GM21619 (cell line): ENCODE measurements around the gene PAPPA.

ENCODE experiments used
- ATAC-seq: cut with Tn5 transposase; IDR thresholded peaks from one replicate; pipeline ENCODE4 v1.9.1; 2021; ENCODE audit not compliant: unreplicated experiment

The PAPPA gene

DNA sequence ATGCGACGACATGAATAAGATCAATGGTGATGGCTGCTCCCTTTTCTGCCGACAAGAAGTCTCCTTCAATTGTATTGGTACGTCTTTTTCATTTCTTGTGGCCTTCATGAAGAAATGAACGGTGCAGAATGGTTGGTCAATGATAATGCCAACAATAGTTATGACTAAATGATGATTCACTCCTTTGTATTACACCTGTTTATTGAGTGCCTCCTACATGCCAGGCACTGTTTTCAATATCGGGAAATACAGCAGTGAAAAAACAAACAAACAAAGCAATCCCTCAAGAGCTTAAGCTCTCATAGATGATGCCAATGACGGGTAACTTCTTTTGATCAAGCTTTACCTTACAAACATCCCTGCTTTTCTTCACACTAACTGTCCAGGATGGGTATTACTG lies 117.7 kb downstream of the PAPPA start:
- no peak for ATAC-seq

GRCh38 chr9:116271991-116272390 lies 118.4 kb downstream of the PAPPA start:
- ATAC-seq, result no peak

DNA sequence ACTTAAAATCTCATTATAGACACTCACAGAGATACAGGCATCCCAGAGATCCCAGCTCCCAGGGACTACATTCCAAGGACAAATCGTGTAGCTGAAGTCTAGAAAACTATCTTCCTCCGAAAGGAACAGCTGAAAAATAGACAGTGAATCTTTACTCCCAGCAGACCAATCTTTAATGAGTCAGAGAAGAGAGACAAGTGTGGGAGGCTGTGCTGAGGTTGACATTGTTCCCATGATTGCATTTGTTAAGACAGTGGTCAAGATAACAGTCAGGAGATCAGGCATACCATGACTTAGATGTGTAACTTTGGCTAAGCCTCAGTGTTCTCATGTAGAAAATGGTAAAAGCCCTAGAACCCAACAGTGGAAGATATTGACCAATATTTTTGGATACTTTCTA lies 120.7 kb downstream of the PAPPA start:
- no peak for ATAC-seq

GRCh38 chr9:116275418-116276195 lies 122.0 kb downstream of the PAPPA start:
- no peak for ATAC-seq

DNA sequence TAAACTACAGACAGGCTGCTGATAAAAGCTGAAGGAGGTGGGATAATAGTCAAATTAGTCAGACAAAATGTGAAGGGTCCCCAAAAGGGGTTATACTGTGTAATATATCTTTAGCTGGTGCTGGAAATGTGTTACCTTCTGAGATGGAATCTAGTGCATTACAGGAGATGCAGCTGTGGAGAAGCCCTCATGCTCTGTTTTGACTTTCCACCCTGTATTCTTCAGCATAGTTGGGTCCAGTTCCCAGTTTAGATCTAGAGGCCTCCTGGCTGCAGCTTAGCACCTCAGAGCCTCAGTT lies 122.6 kb downstream of the PAPPA start:
- no peak for ATAC-seq

DNA sequence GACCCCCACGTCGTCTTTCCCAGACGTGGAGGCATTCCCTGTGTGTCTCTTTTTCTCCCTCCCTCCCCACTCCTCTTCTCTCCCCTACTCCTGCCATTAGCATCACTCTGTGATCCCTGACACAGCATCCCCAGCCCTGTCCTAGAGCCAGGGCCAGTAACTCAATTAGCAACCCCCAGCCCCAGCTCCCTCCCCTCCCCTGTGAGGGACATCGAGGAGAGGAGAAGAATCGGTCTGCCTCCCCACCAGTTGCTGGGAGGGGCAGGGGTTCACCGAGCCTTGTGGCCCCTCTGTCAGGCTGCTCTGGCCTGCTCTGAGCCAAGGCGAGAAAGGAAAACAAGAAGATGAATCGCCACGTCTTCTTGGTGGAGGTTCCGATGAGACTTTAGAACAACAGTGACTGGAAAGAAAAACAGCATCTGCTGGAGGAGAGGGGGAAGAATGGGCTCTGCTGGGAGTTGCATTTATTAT lies 123.1 kb downstream of the PAPPA start:
- no peak for ATAC-seq

DNA sequence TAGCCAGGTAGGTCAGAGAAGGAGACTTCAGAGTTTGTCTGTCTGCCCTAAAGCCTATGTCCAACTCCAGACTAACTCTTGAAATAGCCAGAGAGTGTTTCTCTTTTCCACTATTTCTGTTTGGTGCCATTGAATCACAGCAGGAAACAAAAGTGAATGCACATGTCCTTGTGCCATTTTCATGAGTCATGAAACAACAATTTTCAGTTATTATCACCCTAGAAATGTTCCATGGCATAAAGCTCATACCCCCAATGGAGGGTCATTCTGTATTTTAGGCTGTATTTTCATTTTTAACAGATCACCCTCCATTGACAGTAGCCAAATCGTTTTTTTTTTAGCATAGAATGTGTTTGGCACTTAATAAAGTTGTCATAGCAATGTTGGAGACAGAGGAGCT lies 124.7 kb downstream of the PAPPA start:
- no peak for ATAC-seq

GRCh38 chr9:116279230-116279629 lies 125.6 kb downstream of the PAPPA start:
- ATAC-seq, result no peak

DNA sequence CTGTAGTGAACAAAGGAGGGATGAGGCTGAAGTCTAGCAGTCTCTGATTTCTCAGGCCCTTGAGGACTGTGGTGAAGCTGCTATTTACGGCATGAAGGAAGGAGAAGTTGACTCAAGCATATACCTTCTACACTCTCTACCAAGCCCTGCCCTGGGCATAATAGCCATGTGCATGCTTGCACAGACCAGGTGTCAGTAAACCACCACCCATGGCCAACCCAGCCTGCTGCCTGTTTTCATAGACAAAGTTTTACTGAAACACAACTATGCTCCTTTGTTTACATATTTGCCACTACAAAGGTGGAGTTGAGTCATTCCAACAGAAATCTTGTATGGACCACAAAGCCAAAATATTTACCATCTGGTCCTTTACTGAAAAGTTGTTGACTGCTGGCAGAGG lies 126.9 kb downstream of the PAPPA start:
- ATAC-seq, result no peak

DNA sequence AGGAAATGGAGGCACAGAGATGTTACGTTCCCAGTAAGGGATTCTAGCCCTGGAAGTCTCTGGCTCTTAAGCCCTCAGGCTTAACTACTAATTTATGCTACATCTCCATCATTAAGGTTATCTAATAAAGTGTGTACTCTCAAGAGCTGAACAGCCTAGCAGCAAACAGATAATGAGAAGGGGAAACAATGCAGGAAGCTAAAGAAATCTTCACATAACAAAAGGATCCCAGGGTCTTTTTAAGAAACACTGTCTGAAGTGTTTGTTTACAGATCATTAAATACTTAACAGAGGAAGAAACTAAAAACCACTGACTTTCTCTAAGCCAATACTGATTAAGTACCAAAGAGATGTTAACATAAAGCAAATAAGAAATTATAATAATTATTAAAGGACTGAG lies 129.0 kb downstream of the PAPPA start:
- ATAC-seq, result no peak

DNA sequence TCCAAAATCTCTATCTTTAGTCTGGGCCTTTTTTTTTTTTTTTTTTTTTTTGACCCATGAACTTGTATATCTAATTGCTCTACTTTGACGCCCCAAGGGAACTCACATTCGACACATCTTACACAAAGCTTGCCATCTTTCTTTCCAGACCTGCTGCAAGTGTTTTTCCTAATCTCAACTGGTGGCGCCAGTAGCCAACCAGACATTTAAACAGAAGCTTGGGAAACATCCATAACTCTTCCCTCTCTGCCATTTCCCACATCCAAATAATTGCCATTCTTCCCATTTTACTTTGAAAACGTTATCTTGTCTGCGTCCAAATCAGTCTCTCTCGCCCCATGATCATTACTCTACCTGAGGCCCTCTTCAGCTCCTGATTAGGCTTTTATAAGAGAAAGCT lies 130.9 kb downstream of the PAPPA start:
- ATAC-seq, result no peak

DNA sequence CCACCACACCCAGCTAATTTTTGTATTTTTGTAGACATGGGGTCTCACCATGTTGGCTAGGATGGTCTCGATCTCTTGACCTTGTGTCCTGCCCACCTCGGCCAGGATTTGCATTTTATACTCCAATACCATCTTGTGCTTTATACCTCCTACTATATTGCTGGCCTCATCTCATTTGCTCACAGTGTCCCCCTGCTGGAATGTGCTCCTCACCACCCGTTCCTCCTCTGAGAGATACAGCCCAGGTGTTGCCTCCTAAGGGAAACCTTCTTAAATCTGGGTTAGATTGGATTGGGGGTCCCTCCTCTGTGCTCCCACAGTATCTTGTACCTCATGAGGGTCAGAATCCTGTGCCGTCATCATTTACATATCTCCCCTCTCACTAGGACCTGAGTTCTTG lies 131.7 kb downstream of the PAPPA start:
- no peak for ATAC-seq

- no peak for ATAC-seq
Measured at GRCh38 chr9:116286297-116286696, 132.7 kb downstream of the PAPPA start.

DNA sequence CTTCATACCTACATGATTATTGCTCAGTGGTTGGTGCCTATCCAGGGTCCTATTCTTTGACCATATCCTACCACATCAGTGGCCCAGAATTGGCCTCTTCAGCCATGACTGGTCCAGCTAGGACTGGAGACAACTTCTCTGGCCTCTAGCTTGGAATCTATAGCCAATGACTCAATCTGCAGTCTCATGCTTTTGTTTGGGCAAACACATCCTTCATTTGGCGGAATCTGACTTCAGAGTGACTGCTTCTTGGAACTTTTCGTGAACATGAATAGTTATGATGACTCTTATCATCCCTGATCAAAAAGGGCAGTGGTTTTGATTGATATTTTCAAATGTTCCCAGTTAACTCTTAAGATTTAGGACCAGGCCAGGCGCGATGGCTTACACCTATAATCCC lies 134.1 kb downstream of the PAPPA start:
- no peak for ATAC-seq

- ATAC-seq, result no peak
Measured at GRCh38 chr9:116288658-116289057, 135.1 kb downstream of the PAPPA start.

DNA sequence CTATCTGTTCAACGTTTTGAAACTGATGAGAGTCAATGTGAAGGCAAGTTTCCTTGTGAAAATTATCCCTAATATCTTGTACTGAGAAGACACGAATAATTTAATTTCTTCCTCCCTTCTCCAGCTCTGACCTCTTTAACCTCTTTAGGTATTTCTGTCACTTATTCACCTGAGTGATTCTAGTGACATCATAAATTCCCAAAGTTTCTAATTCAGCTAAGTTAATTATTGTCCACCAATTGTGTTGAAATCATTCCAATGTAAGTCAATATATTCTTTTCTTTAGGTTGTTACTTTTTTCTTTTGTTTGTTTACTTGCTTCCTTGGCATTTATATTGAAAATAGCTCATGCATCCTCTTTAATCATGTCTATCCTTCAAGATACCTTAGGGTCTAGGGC lies 143.8 kb downstream of the PAPPA start:
- no peak for ATAC-seq

DNA sequence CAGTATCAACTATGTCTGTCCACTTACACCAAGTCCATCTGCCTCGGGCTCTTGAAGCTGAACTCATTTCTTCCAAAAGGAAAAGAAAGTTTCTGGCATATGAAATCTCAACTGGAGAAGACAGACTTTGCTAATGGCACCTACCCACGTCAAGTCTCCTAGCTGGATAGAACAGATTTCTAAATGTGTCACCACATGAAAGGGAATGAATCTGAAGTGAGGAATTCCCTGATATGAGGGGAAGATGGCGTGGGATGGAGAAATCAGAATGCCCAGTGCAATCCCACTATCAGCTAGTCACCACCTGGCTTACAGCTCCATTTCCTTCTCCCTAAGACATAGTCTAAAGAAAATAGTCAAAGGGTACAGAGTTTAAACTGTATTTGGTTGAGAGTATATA lies 144.7 kb downstream of the PAPPA start:
- no peak for ATAC-seq

GRCh38 chr9:116298878-116299391 lies 145.3 kb downstream of the PAPPA start:
- ATAC-seq, result no peak

DNA sequence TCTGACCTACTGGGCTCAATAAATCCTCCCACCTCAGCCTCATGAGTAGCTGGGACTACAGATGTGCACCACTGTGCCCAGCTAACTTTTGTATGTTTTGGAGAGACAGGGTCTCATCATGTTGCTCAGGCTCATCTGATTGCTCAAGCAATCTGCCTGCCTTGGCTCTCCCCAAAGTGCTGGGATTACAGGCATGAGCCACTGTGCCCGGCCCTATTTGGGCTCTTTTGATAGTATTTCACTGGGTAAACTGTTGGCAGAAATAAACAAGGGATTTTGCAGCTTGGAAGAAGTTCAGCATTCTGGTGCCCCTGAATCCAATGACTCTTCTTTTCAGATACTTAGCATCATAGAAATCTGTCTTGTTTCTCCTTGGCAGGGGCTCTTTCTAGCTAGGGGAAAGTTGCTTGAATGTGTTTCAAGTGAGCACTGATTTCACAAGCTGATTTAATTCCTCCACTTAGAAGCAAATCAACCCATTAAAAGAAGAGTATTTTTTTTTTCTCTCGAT lies 146.8 kb downstream of the PAPPA start:
- ATAC-seq, result no peak

DNA sequence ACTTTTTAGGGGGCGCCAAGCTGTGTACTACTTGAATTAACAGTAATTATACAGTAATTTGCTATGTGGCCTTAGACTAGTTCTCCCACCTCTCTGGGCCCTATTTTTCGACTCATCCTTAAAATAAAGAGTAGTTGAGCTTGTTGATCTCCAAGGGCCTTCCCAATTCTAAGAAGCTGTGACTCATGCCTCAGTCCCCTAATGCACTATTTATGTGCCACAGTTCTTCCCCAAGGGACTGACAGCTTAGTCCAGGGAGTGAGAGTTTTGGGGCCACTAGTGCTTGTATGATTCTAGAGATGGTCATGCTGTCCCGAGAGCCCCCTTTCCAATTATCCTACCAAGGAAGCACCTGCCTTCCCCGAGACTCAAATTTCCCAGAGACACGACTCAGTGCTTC lies 149.7 kb downstream of the PAPPA start:
- no peak for ATAC-seq

DNA sequence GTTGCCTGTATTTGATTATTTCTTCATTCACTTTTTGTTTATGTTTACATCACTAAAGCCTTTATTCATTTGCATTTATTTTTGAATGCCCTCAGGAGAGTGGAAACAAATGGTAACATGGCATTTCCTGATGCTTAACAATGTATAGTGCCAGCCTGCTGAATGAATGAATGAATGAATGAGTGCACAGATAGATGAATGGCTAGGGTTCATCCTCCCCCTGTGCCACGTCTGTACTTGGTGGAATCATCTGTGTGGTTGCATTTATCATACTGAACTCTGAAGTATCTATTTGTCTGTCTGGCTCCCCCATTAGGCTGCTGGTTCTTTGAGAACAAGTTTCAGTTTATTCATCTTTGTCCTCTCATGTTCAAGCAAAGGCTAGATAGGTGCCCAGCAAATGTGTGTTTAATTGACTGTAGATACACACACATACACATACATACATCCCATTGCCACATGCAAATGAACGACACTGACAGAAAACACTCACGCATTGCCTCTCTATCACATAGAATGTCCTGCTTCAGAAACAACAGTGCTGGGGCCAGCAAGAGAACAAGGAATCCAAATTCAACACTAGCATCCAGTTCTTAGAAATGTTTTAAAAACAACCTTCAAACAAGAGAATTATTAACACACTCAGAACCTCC lies 150.4 kb downstream of the PAPPA start:
- ATAC-seq, result no peak

DNA sequence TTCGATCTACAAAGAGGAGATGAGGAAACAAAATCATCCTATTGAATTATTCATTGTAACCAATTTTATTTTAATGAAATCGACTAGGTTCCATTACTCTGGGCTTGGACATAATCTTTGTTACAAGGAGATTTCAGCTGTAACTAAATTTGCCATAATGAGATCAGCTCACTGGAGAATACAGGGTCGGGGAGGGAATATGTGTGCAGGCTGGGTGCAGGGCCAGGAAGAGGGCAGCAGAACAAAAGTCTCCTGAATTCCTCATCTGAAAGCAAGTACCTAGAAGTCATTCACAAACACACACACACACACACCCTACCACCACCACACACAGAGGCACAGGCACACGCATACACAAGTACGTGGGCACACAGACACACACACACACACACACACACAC lies 151.2 kb downstream of the PAPPA start:
- ATAC-seq, result no peak
